Head of caudate nucleus (tissue), 42 donors: ENCODE measurements around the gene PDE4D.
A peak's percentile ranks its signal among the peaks of the same experiment; 100 is the strongest.

ENCODE experiments used
- DNase-seq, 42 donors: peaks; one replicate each; pipeline versions ENCODE4 v3.0.0 to v3.0.0-alpha.2; 2020 to 2021; ENCODE audit warnings: mixed read lengths in 7 of 42
- intact Hi-C: fragments of 100-400 bp; cut with DNase I; formaldehyde crosslinking; loops from one replicate; pipeline ENCODE4 v1.15.0; 2022

Gene PDE4D

GRCh38 chr5:59358005-59358861 is 535.3 kb downstream of the PDE4D start:
- no peak for DNase-seq

DNA sequence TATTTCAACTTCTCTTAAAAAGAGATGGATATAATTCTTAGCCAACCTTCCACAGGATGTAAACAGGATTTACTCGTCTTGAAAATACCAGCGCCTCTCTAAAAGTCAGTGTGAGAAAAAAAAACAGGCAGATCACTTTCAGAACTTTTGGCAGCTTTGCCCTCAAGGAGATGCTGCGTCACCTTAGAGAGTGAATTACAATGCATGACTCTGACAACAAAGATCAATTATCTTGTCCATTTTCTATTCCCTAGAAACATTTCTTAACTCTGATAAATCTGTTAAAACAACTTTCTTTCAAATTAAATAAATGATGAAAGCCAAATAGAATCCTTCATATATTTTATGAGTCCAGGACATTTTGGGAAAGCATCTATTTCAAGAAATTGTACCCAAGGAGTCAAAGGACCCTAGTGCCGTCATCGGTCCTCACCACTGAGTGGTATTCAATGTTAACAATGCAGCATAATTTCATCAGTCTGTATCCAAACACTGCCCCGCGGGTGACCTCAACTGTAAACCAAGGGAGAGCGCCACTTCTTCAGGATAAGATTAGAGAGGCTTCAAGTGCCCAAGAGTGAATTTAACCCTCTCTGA is 536.0 kb downstream of the PDE4D start:
- intact Hi-C loops: no loop called here
- no peak for DNase-seq

More at GRCh38 chr5:59358005-59358861, 535.3 kb downstream of the PDE4D start:
- intact Hi-C loops: no loop called here

GRCh38 chr5:59356813-59357380 is 536.6 kb downstream of the PDE4D start:
- intact Hi-C loops: no loop called here
- peak in 10 of 42 donors; percentile 5 to 47 (median 26) for DNase-seq

- DNase-seq: no peak
- intact Hi-C loops: no loop called here
Observed at GRCh38 chr5:59354811-59355210, 538.7 kb downstream of the PDE4D start.

DNA sequence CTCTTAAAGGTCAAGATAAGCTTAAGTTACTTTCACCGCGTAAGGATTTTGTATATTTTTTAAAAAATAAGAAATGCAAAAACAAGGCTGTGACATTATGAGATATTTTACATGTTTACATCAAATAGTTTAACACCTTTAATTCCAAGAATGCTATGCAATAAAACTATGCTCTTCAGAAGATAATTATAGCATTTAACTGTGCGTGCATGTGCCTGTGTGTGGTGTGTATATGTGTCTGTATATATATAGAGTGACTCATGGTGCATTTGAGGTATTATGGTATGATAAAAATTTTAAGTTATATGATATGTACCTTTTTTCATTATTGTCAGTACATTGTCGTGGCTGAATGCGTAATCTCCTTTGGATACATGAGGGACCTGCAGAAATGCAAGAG is 539.3 kb downstream of the PDE4D start:
- DNase-seq: no peak
- intact Hi-C loops: no loop called here

- DNase-seq: peak in 14 of 42 donors; percentile 5 to 52 (median 30)
- intact Hi-C loops: no loop called here
Observed at GRCh38 chr5:59351076-59351794, 542.3 kb downstream of the PDE4D start.

DNA sequence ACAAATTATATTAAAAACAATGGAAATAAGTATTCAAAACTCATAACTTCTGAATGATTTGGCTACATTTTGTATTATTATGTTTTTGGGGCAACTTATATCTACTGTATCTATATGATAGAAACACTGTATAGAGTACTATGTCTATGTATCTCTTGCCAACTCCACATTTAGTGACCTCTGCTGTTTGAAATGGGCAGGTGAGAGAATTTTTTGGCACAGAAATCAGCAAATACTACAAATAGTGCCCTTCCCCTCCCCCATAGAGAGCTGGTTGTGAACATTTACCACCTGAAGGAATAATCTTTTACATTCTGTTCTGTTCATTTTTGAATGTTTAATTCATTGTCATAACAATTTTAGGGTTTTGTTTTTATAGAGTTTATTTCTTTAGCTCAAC is 545.3 kb downstream of the PDE4D start:
- intact Hi-C loops: no loop called here

DNA sequence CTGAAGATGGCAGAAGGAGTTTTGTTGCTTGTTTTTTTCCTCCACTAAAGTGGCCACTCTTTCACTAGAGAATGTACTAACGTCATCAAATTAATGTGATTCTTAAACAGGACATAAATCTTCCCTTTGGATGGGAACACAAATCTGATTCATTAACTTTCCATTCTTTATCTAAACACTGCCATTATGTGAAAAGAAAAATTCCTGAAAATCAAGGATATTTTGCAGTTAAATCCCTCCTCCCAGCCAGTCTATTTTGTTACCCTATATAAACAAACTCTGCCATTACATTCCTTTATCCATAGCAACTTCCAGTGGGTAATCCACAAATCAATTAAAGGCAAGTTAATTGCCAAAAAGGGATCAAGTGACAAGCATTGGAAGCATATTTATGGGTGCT is 546.5 kb downstream of the PDE4D start:
- DNase-seq: no peak
- intact Hi-C loops: no loop called here

More for the DNA sequence above, 545.3 kb downstream of the PDE4D start:
- no peak for DNase-seq

DNA sequence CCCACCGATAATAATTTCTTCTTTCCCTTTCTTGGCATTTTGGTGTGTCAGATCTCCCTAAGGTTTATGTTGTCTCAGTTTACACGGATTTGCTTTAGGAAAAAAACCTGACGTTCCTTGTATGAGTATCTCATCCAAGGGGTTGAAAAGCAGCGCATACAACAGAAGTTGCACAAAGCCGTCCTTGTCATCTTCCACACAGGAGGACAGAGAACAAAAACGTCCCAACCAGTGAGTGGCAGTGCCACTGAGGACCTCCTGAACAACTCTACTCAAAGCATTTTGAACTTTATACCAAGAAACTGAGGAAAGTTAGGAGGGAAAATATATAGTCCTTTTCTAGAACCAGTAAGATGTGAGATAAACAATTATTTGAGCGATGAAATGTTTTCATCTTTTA is 547.0 kb downstream of the PDE4D start:
- intact Hi-C loops: no loop called here
- peak in 22 of 42 donors; percentile 6 to 62 (median 36) for DNase-seq

DNA sequence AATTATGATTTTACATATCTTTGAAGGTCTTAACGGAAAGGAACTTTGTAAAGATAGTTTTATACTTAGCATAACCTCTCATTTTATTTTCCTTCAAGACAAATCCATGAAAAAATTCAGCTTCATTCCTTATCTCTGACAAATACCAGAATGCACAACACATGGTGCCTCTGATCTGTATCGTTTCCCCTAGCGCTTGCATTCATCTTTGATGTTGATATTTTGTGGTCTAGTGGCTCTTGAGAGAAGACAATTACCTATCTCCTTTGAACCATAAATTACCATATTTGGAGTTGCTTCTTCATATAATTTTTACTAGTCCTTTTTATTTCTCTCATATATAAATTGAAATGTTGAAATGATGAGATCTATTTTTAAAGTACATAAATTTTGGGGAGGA is 551.3 kb downstream of the PDE4D start:
- intact Hi-C loops: no loop called here
- no peak for DNase-seq

DNA sequence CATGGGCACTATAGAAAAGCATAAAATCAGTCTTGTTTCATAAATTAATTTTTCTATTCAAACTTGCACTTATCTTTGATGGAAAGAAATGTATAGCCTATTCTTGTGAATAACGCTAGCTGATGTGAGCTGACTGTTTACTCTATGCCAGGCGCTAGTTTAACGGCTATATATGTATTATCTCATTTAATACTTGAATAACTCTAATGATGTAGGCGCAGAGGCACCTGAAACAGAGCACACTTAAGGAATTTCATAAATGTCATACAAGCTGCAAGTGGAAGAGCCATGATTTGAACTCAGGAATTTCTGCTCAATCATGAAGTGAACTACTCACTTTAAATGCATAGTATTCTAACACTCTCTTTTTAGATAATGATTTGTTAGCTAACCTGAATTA is 551.8 kb downstream of the PDE4D start:
- no peak for DNase-seq
- intact Hi-C loops: no loop called here

GRCh38 chr5:59341155-59341554 is 552.4 kb downstream of the PDE4D start:
- intact Hi-C loops: no loop called here

DNA sequence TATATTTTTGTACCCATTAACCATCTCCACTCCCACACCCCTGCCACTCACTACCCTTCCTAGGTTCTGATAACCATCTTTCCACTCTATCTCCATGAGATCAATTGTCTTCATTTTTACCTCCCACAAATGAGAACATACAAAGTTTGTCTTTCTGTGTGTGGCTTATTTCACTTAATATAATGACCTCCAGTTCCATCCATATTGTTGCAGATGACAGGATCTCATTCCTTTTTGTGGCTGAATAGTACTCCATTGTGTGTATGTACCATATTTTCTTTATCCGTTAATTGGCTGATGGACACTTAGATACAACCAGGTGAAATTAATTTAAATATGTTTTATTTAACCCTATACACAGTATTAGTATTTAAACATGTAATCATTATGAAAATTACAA is 552.9 kb downstream of the PDE4D start:
- DNase-seq: no peak
- intact Hi-C loops: no loop called here

More at GRCh38 chr5:59341155-59341554, 552.4 kb downstream of the PDE4D start:
- no peak for DNase-seq

- intact Hi-C loops: no loop called here
Observed at GRCh38 chr5:59337240-59337639, 556.3 kb downstream of the PDE4D start.

GRCh38 chr5:59335544-59335943 is 558.0 kb downstream of the PDE4D start:
- intact Hi-C loops: no loop called here

More at GRCh38 chr5:59337240-59337639, 556.3 kb downstream of the PDE4D start:
- no peak for DNase-seq

DNA sequence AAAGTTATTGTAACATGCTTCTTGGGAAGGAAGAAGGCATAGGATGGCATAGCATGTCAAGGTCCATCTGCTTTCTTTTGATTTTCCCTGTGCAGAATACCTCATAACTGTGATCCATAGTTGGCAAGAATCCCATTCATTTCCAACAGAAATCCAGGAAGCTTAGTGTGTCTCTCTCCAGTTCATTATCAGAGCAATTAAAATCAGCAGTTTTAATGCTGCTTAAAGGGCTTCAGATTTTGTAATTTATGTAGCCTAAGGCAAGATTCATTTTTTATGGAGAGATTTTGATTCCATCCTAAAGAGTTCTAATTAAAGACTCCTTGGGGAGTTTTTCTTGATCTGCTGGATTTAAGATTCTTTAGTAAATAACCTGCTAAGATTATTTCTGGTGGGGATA is 560.1 kb downstream of the PDE4D start:
- intact Hi-C loops: no loop called here
- DNase-seq: no peak

More at GRCh38 chr5:59335544-59335943, 558.0 kb downstream of the PDE4D start:
- DNase-seq: no peak

DNA sequence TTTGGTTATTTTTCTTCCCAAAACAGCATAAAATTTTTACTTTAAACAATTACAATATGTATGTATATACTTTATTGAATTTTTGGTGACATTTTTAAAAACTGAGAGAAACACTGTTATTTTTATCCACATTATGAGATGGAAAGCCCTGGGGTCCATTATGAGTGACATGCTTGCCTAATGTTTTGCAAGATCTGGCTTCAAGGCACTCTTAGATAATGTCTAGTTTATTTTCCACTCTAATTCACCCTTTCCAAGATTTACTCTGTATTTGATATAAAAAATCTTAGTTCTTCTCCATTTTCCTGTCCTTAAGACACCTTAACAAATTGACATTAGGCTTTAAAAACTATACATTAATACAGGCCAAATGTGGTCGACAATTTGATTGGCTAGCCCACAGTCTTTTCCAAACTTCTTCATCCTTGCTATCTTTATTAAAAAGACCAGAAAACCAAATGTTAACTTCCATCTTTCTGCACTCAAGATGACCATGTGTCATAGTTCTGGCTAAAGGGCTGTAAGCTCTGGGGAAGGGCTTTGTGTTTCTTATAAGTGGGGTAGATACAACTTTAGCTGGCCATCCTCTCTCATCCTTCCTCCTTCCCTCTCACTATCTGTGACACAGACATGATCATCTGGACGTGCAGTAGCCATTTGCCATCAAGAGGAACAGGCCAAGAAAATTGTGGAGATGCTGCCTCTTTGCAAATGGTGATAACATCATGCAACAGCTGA is 561.1 kb downstream of the PDE4D start:
- intact Hi-C loops: no loop called here
- DNase-seq: no peak

DNA sequence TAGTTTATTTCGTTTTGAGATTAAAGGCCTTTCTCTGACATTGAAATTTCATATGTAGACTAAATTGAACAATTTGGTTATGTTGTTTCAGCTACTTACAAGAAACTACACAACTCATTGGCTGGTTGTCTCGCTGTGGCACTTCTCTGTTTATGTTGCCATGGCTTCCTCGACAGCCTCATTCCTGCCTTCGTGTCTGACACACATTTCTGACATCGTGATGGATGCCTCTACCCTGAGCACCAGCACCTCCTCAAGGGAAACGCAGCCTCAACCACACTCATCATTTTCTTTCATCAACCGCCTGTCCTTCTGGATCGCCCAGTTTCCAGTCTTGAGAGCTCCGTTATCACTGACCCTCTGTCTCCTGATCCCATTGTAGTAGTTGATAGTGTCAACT is 562.8 kb downstream of the PDE4D start:
- intact Hi-C loops: no loop called here
- DNase-seq: no peak
